UCSD-AML1 (cell line): ENCODE results near the gene DPPA5.
"Not testable (repeated sequence)": the region's sequence is repeated elsewhere in the genome, so short reads cannot be mapped to it uniquely, and the experiment has no call there.

Source experiments
- DNase-seq: peaks from one replicate; lab custom pipeline; 2025; ENCODE audit not compliant: unreplicated experiment; lab: John Stamatoyannopoulos, UW

The DPPA5 gene

GRCh38 chr6:73303773-73304172 lies 50.3 kb downstream of the DPPA5 start:
- DNase-seq: not testable (repeated sequence)
